ENCODE results near the gene SLC5A12. TPM values are rescaled to one million over a fixed set of nuclear protein-coding genes. Genes with fewer than 3 reads are reported as not detected.

The SLC5A12 gene
- total RNA-seq, 2 donors from 2014 or later = not detected

- TF ChIP-seq POLR2A (IDR thresholded peaks at IDR 0.05) = no peak
- no peak for TF ChIP-seq CTCF (IDR thresholded peaks at IDR 0.05)
- H3K4me1 ChIP-seq = no peaks in the 10 kb centered on the region
- no peak overlapping the region for H3K27ac ChIP-seq
- H3K36me3 ChIP-seq (replicated peaks in 1 of 2; ENCODE audit: insufficient read depth in 1 of 2, low read depth in 2 of 2) = no peaks in the 10 kb centered on the region
- DNase-seq (no peak), ATAC-seq (no peak)
- H3K9me3 ChIP-seq = no peaks in the 10 kb centered on the region
- 65 to 69% methylated on average over 5 of the region's 5 CpGs for WGBS, 2 donors
- H3K27me3 ChIP-seq = no peaks in the 10 kb centered on the region
- intact Hi-C loops (cut with DNase I) = no loop called here
- H3K4me3 ChIP-seq = no peak overlapping the region
These were observed 18.3 kb downstream of the SLC5A12 start for GRCh38 chr11:26703411-26704191.

GRCh38 chr11:26702406-26702805 lies 19.5 kb downstream of the SLC5A12 start:
- Histone ChIP-seq H3K27ac (no peak overlapping the region), H3K4me3 (no peak overlapping the region), H3K4me1 (no peaks in the 10 kb centered on the region), H3K27me3 (no peaks in the 10 kb centered on the region), H3K36me3 (replicated peaks in 1 of 2; ENCODE audit: insufficient read depth in 1 of 2, low read depth in 2 of 2) (no peaks in the 10 kb centered on the region), H3K9me3 (no peaks in the 10 kb centered on the region)
- DNase-seq (no peak), ATAC-seq (no peak)
- TF ChIP-seq CTCF (IDR thresholded peaks at IDR 0.05) (no peak), POLR2A (IDR thresholded peaks at IDR 0.05) (no peak)
- intact Hi-C loops (cut with DNase I) = no loop called here

- H3K9me3 ChIP-seq = no peaks in the 10 kb centered on the region
- intact Hi-C loops (cut with DNase I) = no loop called here
- H3K4me3 ChIP-seq = no peak overlapping the region
- 70 to 95% methylated on average over 3 of the region's 3 CpGs for WGBS, 2 donors
- no peak overlapping the region for H3K27ac ChIP-seq
- TF ChIP-seq CTCF (IDR thresholded peaks at IDR 0.05) = no peak
- TF ChIP-seq POLR2A (IDR thresholded peaks at IDR 0.05) = no peak
- DNase-seq = no peak
- ATAC-seq = no peak
- H3K4me1 ChIP-seq = no peaks in the 10 kb centered on the region
- no peaks in the 10 kb centered on the region for H3K27me3 ChIP-seq
- H3K36me3 ChIP-seq (replicated peaks in 1 of 2; ENCODE audit: insufficient read depth in 1 of 2, low read depth in 2 of 2) = no peaks in the 10 kb centered on the region
These were observed 21.2 kb downstream of the SLC5A12 start for GRCh38 chr11:26700574-26701235.

- TF ChIP-seq POLR2A (IDR thresholded peaks at IDR 0.05) (no peak), CTCF (IDR thresholded peaks at IDR 0.05) (no peak)
- DNase-seq = peak in 2 of 4 donors; percentile 3 to 20
- no peak for ATAC-seq
- intact Hi-C loops (cut with DNase I) = no loop called here
- 37 to 44% methylated on average over 2 of the region's 2 CpGs for WGBS, 2 donors
- no peaks in the 10 kb centered on the region for H3K9me3 ChIP-seq
- no peaks in the 10 kb centered on the region for H3K27me3 ChIP-seq
- no peak overlapping the region for H3K27ac ChIP-seq
- H3K36me3 ChIP-seq (replicated peaks in 1 of 2; ENCODE audit: insufficient read depth in 1 of 2, low read depth in 2 of 2) = no peaks in the 10 kb centered on the region
- no peak overlapping the region for H3K4me3 ChIP-seq
- H3K4me1 ChIP-seq = no peaks in the 10 kb centered on the region
These were observed 23.6 kb downstream of the SLC5A12 start for GRCh38 chr11:26698224-26698623.

Measured in body of pancreas (tissue), 4 donors.